Muscle layer of colon (tissue), 2 donors: ENCODE results near the gene ZBTB45.

Experiments
- H3K27ac ChIP-seq: one replicate; pipeline ENCODE4 v1.7.0; 2013; ENCODE audit warnings: low read depth, mild to moderate bottlenecking, low read length, moderate library complexity
- H3K27me3 ChIP-seq, 2 donors: one replicate each; pipeline ENCODE4 v1.7.0; 2013; ENCODE audit warnings: low read length in 2 of 2, mild to moderate bottlenecking in 2 of 2; ENCODE audit not compliant: insufficient read depth in 2 of 2, control insufficient read depth in 1 of 2
- H3K36me3 ChIP-seq: one replicate; pipeline ENCODE4 v1.7.0; 2013; ENCODE audit warnings: mild to moderate bottlenecking, low read length; ENCODE audit not compliant: insufficient read depth
- H3K4me1 ChIP-seq: one replicate; pipeline ENCODE4 v1.7.0; 2013; ENCODE audit warnings: mild to moderate bottlenecking, low read length; ENCODE audit not compliant: insufficient read depth
- H3K4me3 ChIP-seq, 2 donors: one replicate each; pipeline ENCODE4 v1.7.0; 2013; ENCODE audit warnings: low read length in 2 of 2, low read depth in 1 of 2, mild to moderate bottlenecking in 1 of 2, moderate library complexity in 1 of 2
- H3K9ac ChIP-seq: one replicate; pipeline ENCODE4 v1.7.0; 2013; ENCODE audit warnings: low read length
- H3K9me3 ChIP-seq: one replicate; pipeline ENCODE4 v1.7.0; 2013; ENCODE audit warnings: mild to moderate bottlenecking, low read length
- donor health status: abdominal sarcoma.
- donor health status: Adenocarcinoma of cecum.

Gene ZBTB45

GRCh38 chr19:58552655-58553054, 33.0 kb upstream of the ZBTB45 start:
- Histone ChIP-seq H3K9ac (no peak overlapping the region), H3K4me3 (no peak overlapping the region), H3K36me3 (peaks cover 71% of the 10 kb centered on the region)

DNA sequence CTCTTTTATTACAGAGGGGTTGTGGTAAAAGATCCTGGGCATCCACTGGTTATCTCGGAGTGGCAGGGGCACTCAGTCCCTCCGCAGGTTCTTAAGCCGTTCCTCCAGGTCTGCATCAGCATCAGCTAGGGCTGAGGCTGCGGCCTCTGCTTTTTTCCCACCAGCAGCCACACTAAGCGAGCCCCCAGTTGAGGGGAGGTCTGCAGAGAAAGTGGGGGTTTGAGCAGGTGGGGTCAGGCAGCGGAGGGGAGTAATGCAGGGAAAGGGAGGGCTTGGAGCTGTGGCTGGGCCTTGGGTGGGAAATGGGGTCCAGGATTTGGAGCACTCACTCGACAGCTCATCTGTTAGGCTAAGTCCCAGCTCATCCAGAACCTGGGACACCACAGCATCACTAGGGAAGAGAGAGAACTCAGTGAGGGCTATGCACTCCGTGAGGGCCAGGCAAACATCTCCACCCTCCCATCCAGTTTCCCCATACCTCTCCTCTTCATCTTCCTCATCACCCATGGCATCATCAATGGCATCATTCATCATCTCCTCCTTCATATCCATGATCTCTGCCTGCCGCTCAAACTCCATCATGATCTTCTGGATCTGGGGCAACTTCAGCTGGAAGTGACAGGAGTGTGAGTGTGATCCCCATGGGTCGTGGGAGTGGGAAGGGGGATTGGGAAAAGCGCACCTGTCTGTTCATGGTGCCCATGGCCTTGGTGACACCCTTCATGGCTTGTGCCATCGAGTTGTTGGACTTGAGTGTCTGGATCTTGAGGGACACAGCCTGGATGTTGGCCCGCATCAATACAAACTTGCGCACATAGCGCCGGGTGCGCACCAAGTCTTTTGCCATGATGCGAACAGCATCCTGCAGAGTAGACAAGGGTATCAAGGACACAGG, 32.2 kb upstream of the ZBTB45 start:
- H3K27me3 ChIP-seq, result no peaks in the 10 kb centered on the region
- no peak overlapping the region for H3K27ac ChIP-seq
- H3K9me3 ChIP-seq, result no peaks in the 10 kb centered on the region
- H3K4me1 ChIP-seq, result peaks cover 33% of the 10 kb centered on the region
- no peak overlapping the region for H3K4me3 ChIP-seq
- no peak overlapping the region for H3K9ac ChIP-seq
- peaks cover 75% of the 10 kb centered on the region for H3K36me3 ChIP-seq

More at GRCh38 chr19:58552655-58553054, 33.0 kb upstream of the ZBTB45 start:
- no peak overlapping the region for H3K27ac ChIP-seq
- peaks cover 33% of the 10 kb centered on the region for H3K4me1 ChIP-seq
- no peaks in the 10 kb centered on the region for H3K27me3 ChIP-seq
- no peaks in the 10 kb centered on the region for H3K9me3 ChIP-seq

GRCh38 chr19:58551123-58551497, 31.5 kb upstream of the ZBTB45 start:
- Histone ChIP-seq H3K9me3 (no peaks in the 10 kb centered on the region), H3K9ac (no peak overlapping the region), H3K27ac (no peak overlapping the region), H3K36me3 (peaks cover 73% of the 10 kb centered on the region), H3K4me1 (peaks cover 33% of the 10 kb centered on the region), H3K27me3 (no peaks in the 10 kb centered on the region), H3K4me3 (no peak overlapping the region)

GRCh38 chr19:58550362-58551122, 30.9 kb upstream of the ZBTB45 start:
- Histone ChIP-seq H3K4me3 (no peak overlapping the region), H3K27me3 (no peaks in the 10 kb centered on the region), H3K27ac (no peak overlapping the region), H3K4me1 (peaks cover 37% of the 10 kb centered on the region), H3K9ac (no peak overlapping the region), H3K9me3 (no peaks in the 10 kb centered on the region), H3K36me3 (peaks cover 76% of the 10 kb centered on the region)

DNA sequence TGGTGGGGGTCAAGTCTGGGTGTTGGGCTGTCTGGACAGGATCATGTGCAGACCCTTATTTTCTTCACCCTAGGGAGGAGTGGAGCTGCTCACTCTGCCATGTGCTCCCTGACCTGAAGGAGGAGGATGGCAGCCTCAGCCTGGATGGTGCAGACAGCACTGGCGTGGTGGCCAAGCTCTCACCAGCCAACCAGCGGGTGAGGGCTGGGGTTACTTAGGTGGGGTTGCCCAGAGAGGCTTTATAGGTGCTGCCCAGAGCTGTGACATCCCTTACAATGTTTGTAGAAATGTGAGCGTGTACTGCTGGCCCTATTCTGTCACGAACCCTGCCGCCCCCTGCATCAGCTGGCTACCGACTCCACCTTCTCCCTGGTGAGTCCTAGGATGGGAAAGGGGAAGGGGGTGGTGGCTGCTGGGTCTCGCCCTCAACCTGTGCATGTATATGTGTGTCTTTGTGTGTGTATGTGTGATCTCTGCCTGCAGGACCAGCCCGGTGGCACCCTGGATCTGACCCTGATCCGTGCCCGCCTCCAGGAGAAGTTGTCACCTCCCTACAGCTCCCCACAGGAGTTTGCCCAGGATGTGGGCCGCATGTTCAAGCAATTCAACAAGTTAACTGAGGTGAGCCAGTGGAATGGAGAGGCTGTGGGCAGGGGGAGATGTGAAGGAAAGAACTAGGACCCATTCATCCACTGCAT, 30.2 kb upstream of the ZBTB45 start:
- no peak overlapping the region for H3K9ac ChIP-seq
- peaks cover 78% of the 10 kb centered on the region for H3K36me3 ChIP-seq
- H3K27ac ChIP-seq, result no peak overlapping the region

GRCh38 chr19:58548859-58549663, 29.5 kb upstream of the ZBTB45 start:
- Histone ChIP-seq H3K9me3 (no peaks in the 10 kb centered on the region), H3K27ac (no peak overlapping the region), H3K36me3 (peaks cover 78% of the 10 kb centered on the region), H3K27me3 (no peaks in the 10 kb centered on the region), H3K4me1 (peaks cover 35% of the 10 kb centered on the region), H3K4me3 (no peak overlapping the region), H3K9ac (no peak overlapping the region)

More for the DNA sequence above, 30.2 kb upstream of the ZBTB45 start:
- Histone ChIP-seq H3K4me1 (peaks cover 38% of the 10 kb centered on the region), H3K9me3 (no peaks in the 10 kb centered on the region), H3K4me3 (no peak overlapping the region), H3K27me3 (no peaks in the 10 kb centered on the region)

DNA sequence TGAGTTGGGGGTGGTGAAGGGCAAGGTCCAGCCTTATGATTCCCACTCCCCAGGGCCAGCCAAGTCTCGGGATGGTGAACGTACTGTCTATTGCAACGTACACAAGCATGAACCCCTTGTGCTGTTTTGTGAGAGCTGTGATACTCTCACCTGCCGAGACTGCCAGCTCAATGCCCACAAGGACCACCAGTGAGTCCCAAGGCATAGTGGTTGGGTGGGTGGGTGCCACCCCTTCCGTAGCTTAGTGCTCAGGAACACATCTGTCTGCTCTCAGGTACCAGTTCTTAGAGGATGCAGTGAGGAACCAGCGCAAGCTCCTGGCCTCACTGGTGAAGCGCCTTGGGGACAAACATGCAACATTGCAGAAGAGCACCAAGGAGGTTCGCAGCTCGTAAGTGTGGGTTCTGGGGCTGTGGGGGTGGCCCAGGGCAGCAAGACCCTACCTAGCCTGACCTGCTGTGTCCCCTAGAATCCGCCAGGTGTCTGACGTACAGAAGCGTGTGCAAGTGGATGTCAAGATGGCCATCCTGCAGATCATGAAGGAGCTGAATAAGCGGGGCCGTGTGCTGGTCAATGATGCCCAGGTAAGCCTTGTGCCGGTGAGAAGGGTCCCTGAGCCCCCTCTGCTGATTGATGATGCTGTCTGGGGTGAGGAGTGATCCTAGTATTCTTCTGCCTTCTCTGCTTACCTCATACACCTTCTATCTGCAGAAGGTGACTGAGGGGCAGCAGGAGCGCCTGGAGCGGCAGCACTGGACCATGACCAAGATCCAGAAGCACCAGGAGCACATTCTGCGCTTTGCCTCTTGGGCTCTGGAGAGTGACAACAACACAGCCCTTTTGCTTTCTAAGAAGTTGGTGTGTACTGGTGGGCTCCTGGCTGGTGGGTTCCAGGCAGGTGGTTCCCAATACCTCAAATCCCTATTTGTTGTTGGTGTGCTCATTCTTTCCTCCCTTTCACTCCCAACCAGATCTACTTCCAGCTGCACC, 28.0 kb upstream of the ZBTB45 start:
- Histone ChIP-seq H3K9ac (no peak overlapping the region), H3K4me3 (no peak overlapping the region), H3K27me3 (no peaks in the 10 kb centered on the region), H3K4me1 (peaks cover 27% of the 10 kb centered on the region), H3K9me3 (no peaks in the 10 kb centered on the region), H3K36me3 (peaks cover 69% of the 10 kb centered on the region), H3K27ac (no peak overlapping the region)

DNA sequence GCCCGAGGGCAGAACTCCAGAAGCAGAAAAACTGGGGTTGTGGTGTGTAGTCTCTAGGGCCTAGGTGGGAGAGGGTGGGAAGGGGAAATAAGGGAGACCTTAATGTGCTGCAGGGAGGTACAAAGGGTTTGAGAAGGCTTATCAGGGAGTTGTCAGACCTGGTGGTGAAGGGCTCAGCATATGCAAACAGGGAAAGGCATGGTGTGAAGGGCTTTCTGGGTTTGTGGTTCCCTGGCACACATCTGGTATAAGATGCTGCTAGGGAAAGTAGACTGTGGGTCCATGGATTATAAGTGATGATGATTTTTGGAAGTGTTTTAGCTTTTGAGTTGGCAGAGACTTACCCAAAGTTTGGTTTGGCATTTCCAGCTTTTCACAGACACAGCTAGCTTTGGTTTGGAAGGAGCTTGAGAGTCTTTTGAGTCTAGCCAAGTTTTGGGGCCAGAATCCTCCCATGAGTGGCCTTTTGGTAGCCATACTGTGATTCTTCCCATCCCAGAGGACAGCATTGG, 26.5 kb upstream of the ZBTB45 start:
- peak overlapping the region in 1 of 2 donors; percentile 91 for H3K4me3 ChIP-seq
- H3K27me3 ChIP-seq, result no peaks in the 10 kb centered on the region
- H3K9me3 ChIP-seq, result no peaks in the 10 kb centered on the region
- H3K9ac ChIP-seq, result peak overlapping the region; percentile 92
- H3K4me1 ChIP-seq, result peaks cover 27% of the 10 kb centered on the region
- peaks cover 53% of the 10 kb centered on the region for H3K36me3 ChIP-seq
- H3K27ac ChIP-seq, result no peak overlapping the region

DNA sequence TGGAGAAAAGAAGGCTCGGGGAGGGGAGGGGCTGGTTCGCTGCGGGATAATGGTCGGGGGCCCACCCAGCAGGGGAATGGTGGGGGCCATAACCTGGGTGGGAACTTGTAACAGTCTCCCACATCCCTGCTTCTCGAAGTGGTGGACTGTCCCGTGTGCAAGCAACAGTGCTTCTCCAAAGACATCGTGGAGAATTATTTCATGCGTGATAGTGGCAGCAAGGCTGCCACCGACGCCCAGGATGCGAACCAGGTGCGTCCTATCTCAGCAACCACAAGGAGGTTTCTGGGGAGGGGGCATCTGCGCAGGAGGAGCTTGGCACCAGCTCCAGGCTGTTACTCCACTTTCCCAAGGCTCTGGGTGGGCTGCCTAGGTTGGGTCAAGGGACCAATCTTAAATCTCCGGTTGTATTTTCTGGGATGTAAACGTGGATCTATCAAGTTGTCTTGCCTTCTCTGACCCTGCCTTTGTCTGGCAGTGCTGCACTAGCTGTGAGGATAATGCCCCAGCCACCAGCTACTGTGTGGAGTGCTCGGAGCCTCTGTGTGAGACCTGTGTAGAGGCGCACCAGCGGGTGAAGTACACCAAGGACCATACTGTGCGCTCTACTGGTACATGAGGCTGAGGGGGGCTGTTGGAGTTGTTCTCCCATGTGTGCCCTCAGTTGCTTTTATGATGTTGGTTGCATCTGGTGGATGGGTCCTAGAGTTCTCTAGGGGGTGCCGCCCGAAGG, 25.8 kb upstream of the ZBTB45 start:
- Histone ChIP-seq H3K4me1 (peaks cover 27% of the 10 kb centered on the region), H3K36me3 (peaks cover 47% of the 10 kb centered on the region), H3K9me3 (no peaks in the 10 kb centered on the region), H3K4me3 (peak overlapping the region; percentile 82 to 91), H3K27ac (peak overlapping the region; percentile 81), H3K27me3 (no peaks in the 10 kb centered on the region), H3K9ac (peak overlapping the region; percentile 92)
